M059J (cell line): Measurements from ENCODE around the gene FOXP1. TPM values are rescaled to one million over a fixed set of nuclear protein-coding genes. Genes with fewer than 3 reads are reported as not detected.

Experiments
- DNase-seq: peaks from one replicate; pipeline ENCODE4 v3.0.0-alpha.2; 2012; ENCODE audit warnings: low read depth
- total RNA-seq: library from RNA; depleted of rRNA; stranded (reverse); fragments of >200 nt; shearing (Covaris generic); gene quantifications from 2 replicates; pipeline ENCODE4 v1.2.3, GENCODE V29; 2014

The FOXP1 gene
- total RNA-seq, 1 experiment from 2014 or later = 19.2 TPM

GRCh38 chr3:71244153-71244825 is 339.2 kb downstream of the FOXP1 start:
- DNase-seq = no peak

GRCh38 chr3:71243229-71243628 is 340.3 kb downstream of the FOXP1 start:
- no peak for DNase-seq

- DNase-seq = no peak
Observed at GRCh38 chr3:71241981-71242560, 341.5 kb downstream of the FOXP1 start.

- no peak for DNase-seq
Observed at GRCh38 chr3:71241246-71241901, 342.2 kb downstream of the FOXP1 start.

- DNase-seq = no peak
Observed at GRCh38 chr3:71240034-71240433, 343.5 kb downstream of the FOXP1 start.

GRCh38 chr3:71238355-71238757 is 345.2 kb downstream of the FOXP1 start:
- no peak for DNase-seq

GRCh38 chr3:71237672-71238071 is 345.9 kb downstream of the FOXP1 start:
- no peak for DNase-seq

- DNase-seq = no peak
Observed at GRCh38 chr3:71235846-71236245, 347.7 kb downstream of the FOXP1 start.

- no peak for DNase-seq
Observed at GRCh38 chr3:71232895-71233294, 350.6 kb downstream of the FOXP1 start.

- no peak for DNase-seq
Observed at GRCh38 chr3:71232175-71232679, 351.3 kb downstream of the FOXP1 start.

GRCh38 chr3:71231680-71232079 is 351.8 kb downstream of the FOXP1 start:
- no peak for DNase-seq

GRCh38 chr3:71229905-71230657 is 353.4 kb downstream of the FOXP1 start:
- DNase-seq = no peak

GRCh38 chr3:71228156-71228866 is 355.2 kb downstream of the FOXP1 start:
- no peak for DNase-seq

- no peak for DNase-seq
Observed at GRCh38 chr3:71227270-71227661, 356.3 kb downstream of the FOXP1 start.

GRCh38 chr3:71226565-71227269 is 356.8 kb downstream of the FOXP1 start:
- DNase-seq = peak; percentile 30

- no peak for DNase-seq
Observed at GRCh38 chr3:71225951-71226564, 357.5 kb downstream of the FOXP1 start.

- DNase-seq = no peak
Observed at GRCh38 chr3:71225002-71225684, 358.4 kb downstream of the FOXP1 start.

GRCh38 chr3:71219744-71220638 is 363.5 kb downstream of the FOXP1 start:
- no peak for DNase-seq

GRCh38 chr3:71218508-71218907 is 365.0 kb downstream of the FOXP1 start:
- DNase-seq = no peak
